NCI-H524 (cell line): Measurements from ENCODE around the gene MSI2.
A peak's percentile ranks its signal among the peaks of the same experiment; 100 is the strongest.

ENCODE experiments used
- DNase-seq, 2 experiments: peaks; one replicate each; lab custom pipeline; 2025; lab: John Stamatoyannopoulos, UW

Gene MSI2

DNA sequence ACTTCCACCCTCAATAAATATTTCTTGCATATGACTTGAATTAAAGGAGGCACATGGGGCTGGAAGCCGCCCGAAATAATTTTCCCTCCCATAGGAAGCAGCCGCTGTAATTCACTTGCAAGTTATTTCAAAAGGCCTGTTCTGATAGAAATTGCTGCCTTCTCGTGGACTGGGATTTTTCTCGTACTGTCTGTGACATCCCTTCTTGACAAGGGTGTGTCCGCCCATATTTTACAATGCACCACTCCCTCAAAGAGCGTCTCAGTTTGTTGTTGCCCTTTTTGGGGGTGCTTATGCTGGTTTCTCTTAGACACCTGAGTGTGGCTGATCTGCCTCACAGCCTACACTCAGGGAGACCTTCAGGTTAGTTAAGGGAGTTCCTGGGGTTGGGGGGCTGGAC is 160.0 kb downstream of the MSI2 start:
- DNase-seq, result no peak

DNA sequence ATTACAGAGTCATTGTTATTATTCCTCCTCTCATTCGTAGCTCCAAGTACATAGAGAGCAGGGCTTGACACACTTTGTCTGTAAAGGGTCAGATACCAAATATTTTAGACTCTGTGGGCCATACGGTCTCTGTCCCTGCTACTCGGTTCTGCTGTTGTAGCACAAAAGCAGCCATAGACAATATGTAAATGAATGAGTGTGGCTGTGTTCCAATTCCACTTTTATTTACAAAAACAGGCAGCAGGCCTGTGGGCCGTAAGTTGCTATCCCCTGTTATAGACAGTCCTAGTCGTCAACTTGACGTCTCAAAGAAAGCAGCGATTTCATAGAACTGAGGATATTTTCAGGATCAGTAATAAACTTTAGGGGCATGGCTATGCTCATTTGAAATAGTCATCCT is 161.6 kb downstream of the MSI2 start:
- DNase-seq, result no peak

DNA sequence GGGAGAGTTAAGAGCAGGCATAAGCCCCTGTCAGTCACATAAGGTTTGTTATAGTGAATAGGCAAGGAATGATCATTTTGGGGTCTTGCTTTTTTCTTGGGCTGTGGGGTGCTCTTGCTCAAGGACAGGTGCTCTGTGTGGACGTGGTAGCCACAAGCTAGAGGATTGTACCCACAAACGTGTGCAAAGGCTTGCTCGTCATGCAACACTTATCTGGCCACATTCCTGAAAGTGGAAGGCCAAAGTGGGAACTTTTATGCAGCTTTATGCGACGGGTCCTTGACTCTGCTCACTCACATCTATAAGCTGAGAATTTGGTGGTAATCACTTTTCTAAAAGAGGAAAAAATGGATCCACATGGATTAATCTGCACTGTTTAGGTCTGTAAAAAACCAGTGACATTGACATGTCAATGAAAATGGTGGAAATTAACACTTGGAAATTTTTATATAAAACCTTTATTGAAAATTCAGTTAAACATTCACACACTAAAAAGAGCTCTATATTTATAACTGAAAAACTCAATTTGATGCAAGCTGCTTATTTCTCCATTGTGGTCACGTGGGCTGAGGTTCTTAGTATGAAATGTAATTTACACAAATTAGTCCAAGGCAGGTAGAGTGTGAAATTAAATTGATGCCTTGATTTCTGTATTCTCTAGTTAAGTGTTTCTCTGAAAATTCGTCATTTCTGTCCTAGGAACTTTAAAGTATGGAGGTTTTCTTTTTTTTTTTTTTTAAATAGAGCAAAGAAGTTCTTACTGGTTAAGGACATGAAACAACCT is 162.3 kb downstream of the MSI2 start:
- DNase-seq, result no peak

DNA sequence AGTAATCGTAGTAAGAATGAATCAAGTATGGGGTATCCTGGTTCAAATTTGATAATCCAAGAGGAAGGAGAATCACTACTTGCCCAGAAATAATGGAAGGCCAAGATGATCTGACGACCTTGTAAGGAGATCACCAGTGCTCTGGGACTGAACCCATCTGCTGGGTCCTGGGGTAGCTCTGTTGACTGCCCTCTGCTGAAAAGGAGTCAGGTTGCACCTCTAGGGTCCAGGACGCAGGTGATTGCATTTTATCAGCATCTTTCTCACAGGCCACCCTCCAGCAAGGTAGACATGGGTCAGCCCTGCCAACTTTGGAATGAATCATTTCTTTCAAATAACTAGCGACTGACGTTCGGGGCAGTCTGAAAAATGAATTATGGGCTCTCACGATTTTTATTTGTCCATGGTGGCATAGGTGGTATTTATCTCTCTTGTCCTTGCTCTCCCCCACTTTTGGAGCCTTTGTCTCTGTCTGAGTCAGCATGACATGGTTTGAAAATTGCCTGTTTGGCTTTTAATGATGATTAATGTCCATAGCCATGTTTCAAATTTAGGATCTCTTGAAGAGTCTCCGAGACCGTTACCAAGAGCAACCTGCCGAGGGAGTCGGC is 163.7 kb downstream of the MSI2 start:
- DNase-seq, result peak in 1 of 2 experiments; percentile 16

DNA sequence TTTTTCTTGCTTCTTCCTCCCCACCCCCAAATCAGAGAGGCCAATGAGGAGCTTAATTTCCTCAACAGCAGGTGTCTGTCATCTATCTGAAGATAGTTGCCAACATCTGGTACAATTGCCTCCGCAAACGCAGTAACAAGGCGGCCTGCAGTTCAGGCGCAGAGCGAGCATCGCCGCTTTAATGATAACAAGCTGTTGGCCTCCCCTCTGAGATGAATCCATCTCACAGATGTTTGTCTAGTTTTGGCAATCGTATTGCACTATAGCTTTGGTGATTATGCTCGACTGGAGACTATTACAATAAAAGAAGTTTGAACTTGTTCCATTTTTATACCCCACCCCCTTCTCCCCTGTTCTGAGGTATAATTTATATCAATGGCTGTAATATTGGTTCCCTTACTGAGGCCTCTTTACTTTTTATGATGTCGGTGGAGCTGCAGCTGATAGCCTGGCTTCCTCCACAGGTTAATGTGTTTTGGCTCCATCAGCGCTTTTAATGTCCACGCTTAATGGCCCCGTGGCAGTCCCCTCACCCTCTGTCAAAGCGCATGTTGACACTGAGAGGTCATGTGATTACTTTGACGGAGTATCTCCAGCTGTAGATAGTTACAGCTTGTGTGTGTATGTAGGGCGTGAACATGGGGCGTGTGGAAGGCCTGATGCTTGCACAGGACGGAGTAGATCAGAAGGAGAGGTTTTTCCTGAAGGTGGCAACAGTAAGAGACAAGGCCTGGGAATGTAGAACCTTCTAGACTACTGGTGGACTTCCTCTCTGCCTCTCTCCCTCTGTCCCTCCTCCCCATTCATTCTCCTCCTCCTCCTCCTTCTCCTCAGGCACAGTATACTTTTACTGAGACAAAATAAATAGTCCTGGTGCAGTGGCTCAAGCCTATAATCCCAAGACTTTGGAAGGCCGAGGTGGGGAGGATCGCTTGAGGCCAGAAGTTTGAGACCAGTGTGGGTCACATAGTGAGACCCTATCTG is 164.7 kb downstream of the MSI2 start:
- DNase-seq, result peak in 1 of 2 experiments; percentile 71

DNA sequence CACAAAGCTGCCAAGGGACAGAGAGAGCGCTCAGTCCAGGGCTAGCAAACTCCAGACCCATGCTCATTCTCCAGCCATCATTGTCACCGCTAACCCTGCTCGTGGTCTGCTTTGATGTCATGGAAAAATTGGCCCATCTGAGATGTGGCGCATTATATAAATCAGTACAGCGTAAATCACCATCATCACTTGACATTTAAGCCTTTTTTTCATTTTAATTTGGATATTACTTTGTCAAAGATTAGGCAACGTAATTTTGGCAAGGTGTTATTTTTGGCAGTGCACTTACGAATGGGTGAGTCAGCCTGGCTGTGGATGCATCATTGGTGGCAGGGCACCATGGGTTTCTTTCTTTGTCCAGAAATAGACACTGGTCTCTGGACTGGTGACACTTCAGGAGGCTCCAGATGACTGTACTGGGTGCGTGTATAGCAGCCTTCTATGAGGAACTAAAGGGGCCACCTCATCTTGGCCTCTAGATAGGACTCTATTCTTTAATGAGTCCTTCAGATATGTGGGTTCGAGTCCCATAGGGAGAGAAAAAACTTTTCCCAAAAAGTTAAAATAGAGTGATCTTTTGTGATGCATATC is 166.3 kb downstream of the MSI2 start:
- DNase-seq, result no peak

DNA sequence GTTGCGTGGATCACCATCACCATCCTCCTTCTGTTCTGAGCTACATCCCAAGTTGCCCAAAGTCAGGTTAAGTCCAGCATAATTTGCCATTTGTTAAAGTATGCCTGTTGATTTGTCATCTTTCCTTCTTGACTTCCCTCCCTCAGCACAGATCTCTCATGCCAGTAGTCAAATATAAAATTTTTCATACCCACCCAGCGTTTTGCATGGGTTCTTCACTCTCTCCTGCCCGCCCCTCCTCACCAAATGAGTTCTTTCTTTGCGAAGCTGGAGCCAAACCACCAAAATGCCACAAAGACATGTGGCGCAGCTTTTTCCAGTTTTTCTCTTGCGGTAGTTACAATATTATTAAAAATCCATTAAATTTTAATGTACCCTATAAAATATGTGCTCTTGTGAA is 167.2 kb downstream of the MSI2 start:
- DNase-seq, result no peak

DNA sequence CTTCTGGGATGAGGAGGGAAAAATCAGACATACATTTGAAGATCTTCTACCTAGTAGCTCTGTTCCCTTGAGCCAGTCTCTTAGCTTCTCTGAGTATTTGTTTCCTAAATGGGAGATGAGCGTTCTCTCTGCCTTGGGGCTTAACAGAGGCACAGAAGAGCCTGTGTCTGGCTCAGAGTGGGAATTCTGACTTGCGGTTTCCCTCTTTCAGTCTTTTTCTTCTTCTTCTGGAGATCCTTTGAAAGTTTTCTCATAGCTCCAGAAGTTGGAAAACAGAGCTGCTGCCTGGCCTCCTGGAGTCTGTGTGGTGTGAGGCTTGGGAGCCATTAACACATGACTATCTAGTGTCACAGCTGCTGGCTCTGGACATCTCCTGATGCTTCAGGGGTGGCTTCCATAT is 167.9 kb downstream of the MSI2 start:
- no peak for DNase-seq

DNA sequence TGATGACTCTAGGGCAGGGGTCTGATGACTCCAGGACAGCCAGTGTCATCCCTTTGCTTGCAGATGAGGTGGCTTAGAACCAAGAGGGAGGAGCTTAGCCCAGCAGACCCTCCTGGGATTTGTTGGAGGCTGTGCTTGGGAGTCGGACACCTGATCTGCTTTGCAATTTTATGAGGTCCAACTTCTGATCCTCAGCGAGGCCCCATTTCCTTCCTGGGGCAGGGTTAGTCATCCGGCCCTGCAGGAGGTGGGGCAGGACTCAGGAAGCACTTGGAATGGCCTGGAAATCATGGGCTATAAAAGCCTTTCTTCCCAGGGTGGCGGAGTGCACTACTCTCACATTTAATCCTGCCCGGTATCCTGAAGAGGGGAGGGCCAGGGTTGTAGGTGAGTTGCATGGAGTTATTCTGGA is 168.5 kb downstream of the MSI2 start:
- DNase-seq, result no peak

DNA sequence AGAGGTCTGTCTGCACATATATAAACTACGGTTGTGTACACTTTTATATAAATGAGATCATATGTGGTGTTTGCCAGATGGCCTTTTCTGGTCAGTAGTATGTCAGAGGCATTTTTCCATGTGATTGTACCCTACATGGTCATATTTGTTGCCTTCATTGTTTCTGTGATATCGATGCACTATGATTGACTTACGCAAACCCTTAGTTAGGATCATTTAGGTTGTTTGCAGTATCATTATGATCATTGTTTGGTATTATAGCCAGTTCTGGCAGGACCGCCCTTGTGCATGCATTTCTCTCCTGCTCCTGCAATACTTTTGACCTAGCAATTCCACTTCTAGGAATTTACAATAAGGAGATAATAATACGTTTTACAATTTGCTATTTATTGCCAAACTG is 169.1 kb downstream of the MSI2 start:
- DNase-seq, result no peak

DNA sequence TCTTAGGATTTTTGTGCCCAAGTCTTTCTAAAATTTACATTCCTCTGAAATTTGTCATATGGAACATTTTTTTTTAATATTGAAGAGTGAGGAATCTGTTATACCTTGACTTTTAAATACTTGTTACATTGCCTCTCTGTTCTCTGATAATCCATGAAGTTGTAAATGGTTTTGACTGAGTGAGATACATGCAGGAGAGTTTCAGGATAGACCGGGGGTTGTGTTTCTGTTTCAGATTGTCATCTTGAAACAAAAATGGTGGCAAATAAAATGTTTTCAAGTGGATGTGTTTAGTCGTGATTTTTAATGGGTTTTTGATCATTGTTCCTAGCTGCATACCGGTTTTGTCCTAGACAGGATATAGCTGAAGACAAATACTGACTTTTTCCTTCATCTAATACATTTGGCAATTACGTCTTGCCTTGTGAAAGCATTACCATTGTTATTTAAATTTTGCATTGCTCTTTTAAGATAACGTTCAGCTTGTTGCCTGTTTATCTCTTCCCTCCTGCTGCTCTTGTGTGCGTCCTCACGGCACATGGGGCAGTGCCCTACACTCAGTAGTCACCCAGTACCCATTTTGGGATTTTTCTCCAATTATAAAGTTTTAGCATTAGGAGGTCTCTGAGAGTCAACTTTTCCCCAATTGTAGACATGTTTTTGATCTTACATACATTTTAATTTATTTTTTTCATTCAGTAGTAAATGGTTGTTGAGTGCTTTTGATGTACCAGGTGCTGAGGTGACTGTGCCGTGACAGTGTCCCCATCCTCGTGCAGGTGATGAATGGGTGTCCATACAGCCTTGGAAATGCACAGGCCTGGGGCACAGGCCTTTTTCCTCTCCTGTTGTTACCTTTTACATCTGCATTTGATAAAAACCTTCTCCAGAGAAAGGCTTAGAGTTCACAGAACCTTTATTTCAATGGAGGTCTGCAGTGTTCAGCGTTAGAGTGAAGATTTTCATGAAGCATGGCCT is 169.9 kb downstream of the MSI2 start:
- DNase-seq, result no peak

DNA sequence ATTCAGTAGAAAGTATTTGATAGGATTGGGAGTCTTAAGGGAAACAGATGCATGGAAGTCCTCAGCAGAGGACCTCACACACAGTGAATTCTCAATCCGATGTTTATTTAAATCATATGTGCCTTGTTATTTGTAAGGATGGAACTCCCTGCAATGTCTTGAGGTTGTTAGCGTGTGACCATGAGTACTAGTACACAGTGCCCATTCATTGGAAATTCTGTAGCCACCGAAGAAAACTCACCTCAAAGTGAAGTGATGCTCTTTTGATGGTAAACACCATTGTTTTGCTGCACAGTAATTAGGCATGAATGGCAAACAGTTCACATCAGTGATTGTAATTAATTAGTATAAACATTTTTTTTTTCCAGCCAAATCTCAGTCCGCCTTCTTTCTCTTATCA is 173.6 kb downstream of the MSI2 start:
- DNase-seq, result no peak

DNA sequence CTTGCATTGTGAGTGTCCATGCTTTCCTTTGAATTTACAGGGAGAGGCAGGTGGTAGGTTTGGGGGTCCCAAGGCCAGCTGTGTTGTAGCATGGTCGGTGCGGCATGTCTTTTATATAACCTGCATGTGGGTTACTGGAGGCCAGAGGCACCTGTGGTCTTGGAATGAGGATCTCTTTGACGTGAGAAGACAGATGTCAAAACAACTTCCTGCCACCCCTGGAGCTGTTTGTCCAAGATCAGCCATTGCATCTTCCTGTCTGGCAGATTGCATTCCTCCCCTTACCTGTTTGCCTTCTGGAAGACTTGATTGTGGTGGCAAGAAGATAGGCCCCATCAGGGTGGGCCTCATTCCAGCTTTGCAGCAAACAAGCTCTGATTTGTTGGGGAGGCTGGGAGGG is 175.1 kb downstream of the MSI2 start:
- no peak for DNase-seq

DNA sequence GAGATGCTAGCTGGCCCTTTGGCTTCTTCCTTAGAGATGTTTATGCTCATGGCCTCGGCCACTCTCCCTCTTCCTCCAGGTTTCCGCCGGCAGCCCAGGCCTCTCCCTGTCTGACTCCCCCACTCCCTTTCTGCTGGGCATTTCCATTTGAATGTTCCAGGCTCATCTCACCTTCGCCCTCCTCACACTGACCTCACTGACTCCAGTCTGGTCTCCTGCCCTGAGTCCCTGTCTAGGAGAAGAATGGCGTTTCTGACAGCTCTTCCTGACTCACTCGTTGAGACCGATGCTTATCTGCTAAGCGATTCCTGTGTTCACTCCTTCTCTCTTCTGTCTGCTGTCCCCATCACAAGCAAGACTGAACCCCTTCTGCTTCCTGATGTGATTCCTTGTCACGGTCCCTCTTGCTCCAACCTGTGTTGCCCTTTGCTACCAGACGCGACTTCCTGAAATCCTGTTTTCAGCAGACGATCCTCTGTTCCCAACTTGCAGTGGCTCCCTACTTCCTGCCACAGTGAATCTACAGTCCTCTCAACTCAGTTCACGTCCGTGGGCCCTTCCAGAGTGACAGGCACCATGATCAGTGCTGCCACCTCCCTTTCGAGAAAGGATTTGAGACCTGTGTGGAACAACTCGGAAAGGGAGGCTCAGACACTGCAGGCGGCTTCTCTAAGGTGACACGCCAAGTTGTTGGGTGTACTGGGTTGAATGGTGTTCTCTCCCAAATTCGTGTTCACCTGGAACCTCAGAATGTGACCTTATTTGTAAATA is 176.4 kb downstream of the MSI2 start:
- DNase-seq, result no peak

DNA sequence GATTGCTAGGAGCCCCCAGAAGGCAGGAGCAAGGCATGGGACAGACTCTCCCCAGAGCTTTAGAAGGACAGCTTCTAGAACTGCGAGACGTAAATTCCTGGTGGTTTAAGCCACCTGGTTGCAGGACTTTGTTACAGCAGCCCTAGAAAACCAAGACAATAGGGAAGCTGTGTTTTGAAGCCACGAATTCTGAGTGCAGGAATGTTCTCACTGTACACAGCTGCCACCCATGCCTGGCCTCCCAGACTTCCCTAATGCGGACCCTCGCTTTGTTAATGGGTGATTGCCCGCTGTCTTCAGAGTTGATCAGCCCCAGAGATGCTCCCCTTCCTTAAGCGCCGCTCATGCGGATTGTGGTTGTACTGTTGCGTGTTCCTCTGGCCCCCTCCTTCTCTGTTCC is 177.1 kb downstream of the MSI2 start:
- DNase-seq, result no peak

DNA sequence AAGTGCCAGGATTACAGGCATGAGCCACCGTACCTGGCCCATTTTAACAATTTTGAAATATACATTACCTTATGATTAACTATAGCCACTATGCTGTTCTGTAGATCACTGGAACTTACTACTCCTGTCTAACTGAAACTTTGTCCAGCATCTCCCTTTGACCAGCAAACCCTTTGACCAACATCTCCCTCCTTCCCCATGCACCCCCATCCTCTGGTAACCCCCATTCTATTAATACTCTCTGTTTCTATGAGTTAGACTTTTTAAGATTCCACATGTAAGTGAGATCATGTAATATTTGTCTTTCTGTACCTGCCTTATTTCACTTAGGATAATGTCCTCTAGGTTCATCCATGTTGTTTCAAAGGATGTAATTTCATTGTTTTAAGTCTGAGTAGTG is 178.0 kb downstream of the MSI2 start:
- DNase-seq, result no peak

DNA sequence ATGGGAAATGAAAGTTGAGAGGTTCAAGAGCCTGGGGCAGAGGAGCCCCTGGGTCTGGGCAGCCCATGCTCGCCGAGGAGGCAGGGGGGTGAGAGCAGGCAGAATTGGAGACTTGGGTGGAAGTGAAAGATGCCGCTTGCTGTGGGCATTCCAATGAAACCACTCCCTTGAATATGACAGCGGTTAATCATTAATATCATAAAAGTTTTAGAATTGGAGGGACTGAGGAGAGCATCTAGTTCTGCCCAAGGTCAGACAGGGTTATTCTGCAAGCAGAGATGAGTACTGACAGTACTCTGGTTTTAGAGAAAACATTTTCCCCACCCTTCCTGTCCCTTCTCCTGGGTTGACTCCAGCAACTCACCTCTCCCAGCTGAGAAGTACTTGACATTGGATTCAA is 180.2 kb downstream of the MSI2 start:
- DNase-seq, result no peak

DNA sequence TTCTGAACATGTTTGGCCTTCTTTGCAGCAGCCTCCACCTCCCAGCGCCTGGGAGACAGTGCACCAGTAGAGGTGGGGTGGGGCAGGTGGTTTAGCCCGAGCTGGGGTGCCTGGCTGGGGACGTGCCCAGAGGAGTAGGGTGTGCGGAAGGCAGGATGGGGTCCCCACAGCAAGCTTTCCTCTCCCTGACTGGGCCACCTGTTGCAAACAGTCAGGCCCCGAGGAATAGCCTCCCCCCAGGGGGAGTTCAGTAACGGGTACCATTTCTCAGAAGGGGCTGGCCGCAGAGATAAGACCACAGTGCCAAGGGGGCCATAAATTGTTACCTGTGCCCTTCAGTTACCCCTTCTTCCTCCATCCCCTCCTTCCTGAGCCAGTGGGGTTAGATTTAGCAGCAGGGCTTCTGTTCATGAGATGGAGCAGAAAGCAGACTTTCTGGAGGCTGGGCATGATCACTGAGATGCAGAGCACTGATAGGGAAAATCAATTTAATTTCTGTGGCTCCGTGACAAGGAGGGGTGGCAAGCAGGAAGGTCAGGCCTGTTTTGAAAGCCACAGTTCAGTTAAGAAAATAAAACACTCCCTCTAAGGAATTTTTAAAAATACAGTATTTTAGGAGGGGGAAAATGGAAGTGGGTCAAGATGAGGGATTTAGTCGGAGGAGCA is 181.9 kb downstream of the MSI2 start:
- DNase-seq, result no peak

DNA sequence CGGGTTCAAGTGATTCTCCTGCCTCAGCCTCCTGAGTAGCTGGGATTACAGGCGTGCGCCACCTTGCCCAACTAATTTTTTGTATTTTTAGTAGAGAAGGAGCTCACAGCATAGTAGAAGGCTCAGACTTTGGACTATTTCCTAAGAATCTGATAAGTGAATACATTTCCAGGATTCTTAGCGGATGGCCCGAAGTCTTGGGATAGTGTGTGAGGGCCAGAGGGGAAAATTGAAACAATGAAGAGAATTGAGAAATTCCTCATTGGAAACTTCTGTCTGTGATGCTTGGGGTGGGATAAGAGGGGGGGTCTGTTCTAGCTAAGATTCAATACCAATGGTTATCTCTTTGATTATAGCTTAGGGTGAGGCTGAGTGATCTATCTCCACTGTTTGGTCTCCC is 183.3 kb downstream of the MSI2 start:
- no peak for DNase-seq
